ENCODE measurements around the gene PGAP3.

DNA sequence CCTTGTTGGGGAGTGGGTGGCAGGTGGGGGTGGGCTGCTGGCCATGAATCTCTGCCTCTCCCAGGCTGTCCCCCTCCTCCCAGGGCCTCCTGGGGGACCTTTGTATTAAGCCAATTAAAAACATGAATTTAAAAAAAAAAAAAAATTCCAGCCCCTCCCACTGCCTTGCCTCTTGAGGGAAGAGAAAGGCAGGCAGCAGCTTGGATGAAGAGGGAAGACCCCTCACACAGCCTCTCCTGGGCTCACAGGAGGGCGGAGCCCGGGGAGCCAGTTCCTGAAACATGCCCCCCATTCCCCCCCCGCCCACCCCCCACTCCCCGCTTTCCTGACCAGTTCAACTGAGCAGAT is 24.5 kb downstream of the PGAP3 start:
- TF ChIP-seq, protein P1, sequence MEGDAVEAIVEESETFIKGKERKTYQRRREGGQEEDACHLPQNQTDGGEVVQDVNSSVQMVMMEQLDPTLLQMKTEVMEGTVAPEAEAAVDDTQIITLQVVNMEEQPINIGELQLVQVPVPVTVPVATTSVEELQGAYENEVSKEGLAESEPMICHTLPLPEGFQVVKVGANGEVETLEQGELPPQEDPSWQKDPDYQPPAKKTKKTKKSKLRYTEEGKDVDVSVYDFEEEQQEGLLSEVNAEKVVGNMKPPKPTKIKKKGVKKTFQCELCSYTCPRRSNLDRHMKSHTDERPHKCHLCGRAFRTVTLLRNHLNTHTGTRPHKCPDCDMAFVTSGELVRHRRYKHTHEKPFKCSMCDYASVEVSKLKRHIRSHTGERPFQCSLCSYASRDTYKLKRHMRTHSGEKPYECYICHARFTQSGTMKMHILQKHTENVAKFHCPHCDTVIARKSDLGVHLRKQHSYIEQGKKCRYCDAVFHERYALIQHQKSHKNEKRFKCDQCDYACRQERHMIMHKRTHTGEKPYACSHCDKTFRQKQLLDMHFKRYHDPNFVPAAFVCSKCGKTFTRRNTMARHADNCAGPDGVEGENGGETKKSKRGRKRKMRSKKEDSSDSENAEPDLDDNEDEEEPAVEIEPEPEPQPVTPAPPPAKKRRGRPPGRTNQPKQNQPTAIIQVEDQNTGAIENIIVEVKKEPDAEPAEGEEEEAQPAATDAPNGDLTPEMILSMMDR (conservative IDR thresholded peaks at IDR 0.05; ENCODE audit: low read length) = no peak
- TF ChIP-seq EZH2phosphoT487 (IDR thresholded peaks at IDR 0.05; ENCODE audit: borderline replicate concordance) = no peak

Data from Loucy (cell line).